HG03175 (cell line): Measurements from ENCODE around the gene MSI2.

Source experiments
- ATAC-seq: cut with Tn5 transposase; IDR thresholded peaks from one replicate; pipeline ENCODE4 v1.9.1; 2021; ENCODE audit warnings: mild to moderate bottlenecking, moderate library complexity; ENCODE audit not compliant: unreplicated experiment

MSI2 gene

DNA sequence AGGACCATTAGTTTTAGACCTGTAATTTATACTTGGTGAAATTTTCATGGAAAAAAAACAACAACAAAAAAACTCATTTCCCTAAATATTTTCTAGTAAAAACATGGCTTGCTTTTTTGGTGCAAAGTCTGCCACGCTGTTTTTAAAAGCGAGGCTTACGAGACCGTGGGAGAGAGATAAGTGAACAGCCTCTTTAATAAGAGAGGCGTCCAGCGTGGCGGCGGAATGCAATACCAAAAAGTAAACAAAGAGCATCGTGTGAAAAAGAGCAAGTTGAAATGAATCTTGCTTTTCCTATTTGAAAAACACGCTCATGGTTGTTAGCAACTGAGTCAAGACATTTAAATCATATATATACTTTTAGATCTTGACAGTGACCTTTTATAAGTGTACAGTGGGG is 10.5 kb upstream of the MSI2 start:
- ATAC-seq = no peak

- ATAC-seq = no peak
Observed at GRCh38 chr17:57246257-57246656, 10.1 kb upstream of the MSI2 start.

DNA sequence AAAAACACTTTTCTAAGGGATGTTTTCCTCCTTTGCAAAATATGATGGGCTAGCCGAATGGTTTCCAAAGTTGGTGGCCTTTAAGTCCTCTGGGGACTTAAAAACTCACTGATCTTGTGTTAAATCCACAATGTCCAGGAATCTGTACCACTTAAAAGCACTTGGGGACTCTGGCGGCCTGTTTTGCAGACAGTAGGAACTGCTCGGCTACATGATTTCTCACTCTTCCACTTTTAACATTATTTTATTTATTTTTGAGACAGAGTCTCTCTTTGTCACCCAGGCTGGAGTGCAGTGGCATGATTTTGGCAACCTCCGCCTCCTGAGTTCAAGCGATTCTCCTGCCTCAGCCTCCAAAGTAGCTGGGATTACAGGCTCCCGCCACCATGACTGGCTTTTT is 9.1 kb upstream of the MSI2 start:
- ATAC-seq = no peak

DNA sequence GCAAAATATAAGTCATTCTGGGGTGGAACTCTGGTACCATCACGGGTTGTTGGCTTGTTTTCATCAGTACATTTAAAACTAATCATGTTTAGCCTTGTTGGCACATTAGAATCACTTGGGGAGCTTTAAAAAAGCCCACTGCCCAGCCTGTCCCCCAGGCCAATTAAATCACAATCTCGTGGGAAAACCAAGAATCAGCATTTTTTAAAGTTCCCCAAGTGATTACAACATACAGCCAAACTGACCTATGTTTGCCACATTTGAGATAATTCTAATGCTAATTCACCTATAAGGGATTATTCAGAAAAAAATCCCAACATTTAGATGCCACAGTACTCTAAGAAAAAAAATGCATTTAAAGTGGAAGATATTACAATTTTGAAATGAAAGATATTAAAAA is 8.4 kb upstream of the MSI2 start:
- ATAC-seq = no peak

DNA sequence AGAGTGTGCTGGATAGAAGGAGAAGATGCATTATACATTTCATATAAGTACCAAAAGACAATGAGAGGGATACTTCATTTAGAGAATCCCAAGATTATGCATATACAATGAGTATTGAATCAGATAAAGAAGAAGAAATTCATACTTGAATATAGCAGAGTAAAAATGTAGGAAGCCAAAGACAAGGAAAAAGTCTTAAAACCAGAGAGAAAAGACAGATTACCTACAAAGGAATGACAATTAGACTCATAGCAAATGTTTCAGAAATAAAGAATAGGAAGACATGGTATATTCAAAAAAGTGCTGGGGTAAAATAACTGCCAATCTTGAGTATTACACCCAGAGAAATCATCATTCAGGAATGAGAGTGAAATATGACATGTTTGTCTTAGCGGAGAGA is 6.8 kb upstream of the MSI2 start:
- no peak for ATAC-seq

DNA sequence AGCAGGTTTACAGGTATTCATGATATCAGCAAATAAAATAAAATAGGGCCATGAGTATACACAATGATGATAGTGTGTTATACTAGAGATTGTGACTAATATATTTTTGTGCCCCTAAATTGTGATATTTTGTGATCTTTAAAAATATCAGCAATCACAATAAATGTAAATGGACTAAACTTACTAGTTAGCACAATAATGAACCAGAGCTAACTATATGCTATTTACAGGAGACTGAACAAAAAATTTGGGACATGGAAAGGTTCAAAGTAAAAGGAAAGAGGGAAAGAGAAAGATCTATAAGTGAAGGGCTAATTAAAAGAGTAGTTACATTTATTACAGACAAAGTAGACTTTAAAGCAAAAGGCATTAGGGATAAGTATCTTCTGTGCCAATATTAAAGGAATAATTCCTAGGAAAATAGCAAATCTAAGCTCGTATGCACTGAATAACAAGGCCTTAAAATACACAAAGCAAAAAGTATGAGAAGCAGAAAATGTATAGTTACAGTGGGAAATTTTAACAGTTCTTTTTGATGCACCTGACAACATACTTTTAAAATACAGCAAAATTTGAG is 5.0 kb upstream of the MSI2 start:
- no peak for ATAC-seq

- ATAC-seq = no peak
Observed at GRCh38 chr17:57253362-57254065, 2.8 kb upstream of the MSI2 start.

GRCh38 chr17:57255182-57255775 is 1.0 kb upstream of the MSI2 start:
- no peak for ATAC-seq

DNA sequence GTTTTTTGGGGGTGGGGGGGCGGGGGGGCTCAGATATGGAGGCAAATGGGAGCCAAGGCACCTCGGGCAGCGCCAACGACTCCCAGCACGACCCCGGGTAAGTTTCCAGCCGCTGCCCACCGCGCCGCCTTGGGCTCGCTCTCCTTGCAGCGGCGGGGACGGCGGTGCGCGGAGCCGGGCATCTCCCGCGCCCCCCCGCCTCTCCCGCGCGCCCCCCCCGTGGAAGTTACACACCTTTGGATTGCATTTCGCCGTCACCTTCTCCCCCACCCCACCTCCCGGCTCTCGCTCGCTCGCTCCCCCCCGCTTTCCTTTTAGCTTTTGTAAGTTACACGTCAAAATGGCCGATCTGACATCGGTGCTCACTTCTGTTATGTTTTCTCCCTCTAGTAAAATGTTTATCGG is 387 bp downstream of the MSI2 start:
- peak; percentile 18 for ATAC-seq

DNA sequence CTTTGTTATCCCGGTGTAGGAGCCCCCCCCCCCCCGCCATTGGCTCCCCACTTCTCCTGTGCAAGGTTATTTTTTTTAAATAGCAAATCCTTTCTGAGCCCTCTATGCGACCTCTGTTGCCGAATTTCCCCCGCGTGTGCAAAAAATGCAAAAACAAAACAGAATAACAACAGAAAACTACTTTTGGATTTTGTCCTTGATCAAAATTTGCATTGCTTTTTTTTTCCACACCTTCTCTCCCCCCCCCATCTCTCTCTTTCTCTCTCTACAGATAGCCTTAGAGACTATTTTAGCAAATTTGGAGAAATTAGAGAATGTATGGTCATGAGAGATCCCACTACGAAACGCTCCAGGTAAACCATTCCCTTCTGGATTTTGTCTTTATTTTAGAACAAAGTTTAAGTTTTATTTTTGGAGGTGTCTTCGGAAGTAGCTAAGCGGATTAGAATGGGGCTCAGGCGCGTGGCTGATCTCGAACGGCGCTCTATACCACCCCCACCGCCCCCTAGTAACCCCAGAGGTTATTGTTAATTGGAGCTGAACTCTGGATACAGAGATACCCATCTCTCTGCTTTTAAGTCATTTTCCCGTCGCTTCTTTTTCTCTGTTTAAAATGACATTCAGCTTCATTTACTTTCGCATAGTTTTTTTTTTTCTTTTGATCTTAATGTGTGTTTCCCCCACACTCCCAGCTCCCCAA is 1.0 kb downstream of the MSI2 start:
- no peak for ATAC-seq

DNA sequence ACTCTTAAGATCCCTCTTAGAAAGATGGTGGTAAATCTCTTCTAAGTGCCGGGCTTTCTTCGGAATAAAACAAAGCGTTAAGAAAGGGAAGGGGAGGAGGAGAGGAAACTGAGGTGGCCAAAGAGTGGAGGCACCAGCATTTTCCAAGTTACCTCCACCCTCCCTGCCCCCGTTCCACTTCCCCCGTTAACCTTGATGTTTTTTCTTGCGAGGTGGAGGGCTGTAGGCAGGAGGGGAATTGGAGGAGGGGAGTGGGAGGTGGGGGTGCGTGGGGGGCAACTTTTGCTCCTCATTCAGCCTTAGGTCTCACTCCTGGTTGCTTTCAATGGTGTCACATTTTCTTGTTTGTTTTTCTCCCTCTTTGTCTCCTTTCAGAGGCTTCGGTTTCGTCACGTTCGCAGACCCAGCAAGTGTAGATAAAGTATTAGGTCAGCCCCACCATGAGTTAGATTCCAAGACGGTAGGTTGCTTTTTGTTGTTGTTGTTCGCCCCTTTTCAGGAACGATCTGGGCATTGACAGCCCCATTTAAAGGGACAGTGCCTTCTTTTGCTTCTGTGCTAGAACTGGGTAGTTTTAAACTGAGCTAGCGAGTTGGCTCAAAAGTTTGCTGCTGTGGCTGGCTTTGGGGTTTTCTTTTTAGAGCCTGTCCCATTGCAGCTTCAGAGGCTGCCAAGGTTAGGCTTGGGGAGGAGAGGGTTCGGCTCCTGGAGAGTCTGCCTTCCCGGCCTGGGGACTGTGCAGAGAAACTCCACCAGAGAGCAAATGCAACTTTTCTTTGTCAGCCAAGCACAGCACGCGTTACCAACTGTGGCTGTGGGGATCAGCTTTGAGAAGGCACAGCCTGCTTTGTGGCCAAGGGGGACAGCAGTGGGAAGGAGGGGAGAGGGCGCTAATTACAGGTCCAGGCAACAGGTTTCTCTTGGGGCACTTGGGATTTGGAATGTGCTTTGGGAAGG is 1.9 kb downstream of the MSI2 start:
- ATAC-seq = no peak

DNA sequence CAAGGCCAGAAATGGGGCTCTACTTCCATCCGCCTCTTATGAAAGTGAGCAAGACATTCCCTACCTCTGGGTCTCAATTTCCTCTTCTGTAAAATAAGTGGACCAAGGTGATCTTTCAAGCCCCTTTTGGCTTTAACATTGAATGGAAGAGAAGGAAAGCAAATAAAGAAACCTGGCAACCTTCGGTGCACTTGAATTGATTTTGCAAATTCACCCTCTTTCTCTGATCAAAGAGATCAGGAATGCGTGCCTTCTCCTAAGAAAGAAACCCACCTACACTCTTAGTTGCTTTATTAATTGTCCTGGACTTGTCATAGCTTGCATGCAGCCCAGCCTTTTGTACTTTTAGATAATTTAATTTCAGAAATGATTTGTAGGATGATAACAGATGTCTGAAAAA is 3.0 kb downstream of the MSI2 start:
- no peak for ATAC-seq

GRCh38 chr17:57259817-57260216 is 3.5 kb downstream of the MSI2 start:
- no peak for ATAC-seq

- ATAC-seq = no peak
Observed at GRCh38 chr17:57260325-57261083, 4.2 kb downstream of the MSI2 start.

- no peak for ATAC-seq
Observed at GRCh38 chr17:57261084-57261461, 4.8 kb downstream of the MSI2 start.

- no peak for ATAC-seq
Observed at GRCh38 chr17:57262557-57262956, 6.2 kb downstream of the MSI2 start.

GRCh38 chr17:57264250-57264649 is 7.9 kb downstream of the MSI2 start:
- ATAC-seq = no peak

DNA sequence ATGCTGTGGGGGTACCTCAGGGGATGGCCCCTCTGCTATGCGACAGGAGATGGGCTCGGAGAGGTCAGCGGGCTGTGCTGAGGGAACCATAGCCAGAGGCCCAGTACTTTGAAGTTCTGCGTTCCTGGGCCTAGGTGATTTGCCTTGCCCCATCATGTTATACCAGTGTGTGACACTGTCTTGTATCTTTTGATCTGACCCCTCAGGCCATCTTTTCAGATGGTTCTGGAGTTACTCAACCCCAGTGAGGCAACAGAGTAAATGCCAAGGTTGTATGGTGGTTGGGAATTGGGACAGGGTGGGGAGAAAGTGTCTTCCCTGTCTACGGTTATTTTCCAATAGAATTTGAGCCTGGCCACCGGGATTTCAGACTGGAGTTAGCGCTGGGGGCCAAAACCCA is 8.5 kb downstream of the MSI2 start:
- ATAC-seq = no peak

- ATAC-seq = no peak
Observed at GRCh38 chr17:57266902-57267311, 10.6 kb downstream of the MSI2 start.

- no peak for ATAC-seq
Observed at GRCh38 chr17:57268181-57268580, 11.9 kb downstream of the MSI2 start.
